Measurements from ENCODE around the gene ZC3H14.

Gene ZC3H14

GRCh38 chr14:88556581-88556980 is 6.3 kb upstream of the ZC3H14 start:
- Histone ChIP-seq H3K9ac (ENCODE audit: low read length) (no peak overlapping the region), H3K27me3 (ENCODE audit: control insufficient read depth, insufficient read depth, low read length) (no peaks in the 10 kb centered on the region), H3K36me3 (ENCODE audit: control insufficient read depth, insufficient read depth, low read length) (no peaks in the 10 kb centered on the region), H3K27ac (ENCODE audit: low read depth, low read length) (no peak overlapping the region), H3K4me1 (ENCODE audit: control insufficient read depth, insufficient read depth, low read length) (peaks cover 3% of the 10 kb centered on the region), H3K4me3 (ENCODE audit: low read length) (no peak overlapping the region)

GRCh38 chr14:88559852-88560251 is 3.0 kb upstream of the ZC3H14 start:
- Histone ChIP-seq H3K27me3 (ENCODE audit: control insufficient read depth, insufficient read depth, low read length) (no peaks in the 10 kb centered on the region), H3K4me1 (ENCODE audit: control insufficient read depth, insufficient read depth, low read length) (peaks cover 9% of the 10 kb centered on the region), H3K4me3 (ENCODE audit: low read length) (no peak overlapping the region), H3K9ac (ENCODE audit: low read length) (no peak overlapping the region), H3K27ac (ENCODE audit: low read depth, low read length) (no peak overlapping the region), H3K36me3 (ENCODE audit: control insufficient read depth, insufficient read depth, low read length) (no peaks in the 10 kb centered on the region)

DNA sequence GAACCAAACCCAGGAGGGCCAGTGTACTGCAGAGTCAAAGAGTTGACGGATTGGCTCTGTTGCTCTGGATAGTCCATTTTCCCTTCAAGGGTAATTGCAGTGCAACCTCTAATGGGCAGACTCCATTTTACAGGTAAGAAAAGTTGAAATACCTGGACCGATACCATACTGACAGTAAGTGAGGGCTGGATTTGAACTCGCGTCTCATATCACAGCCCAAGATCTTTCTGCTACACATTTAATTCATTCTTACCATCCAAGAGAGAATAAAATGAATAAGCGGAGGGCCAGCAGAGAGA is 356 bp upstream of the ZC3H14 start:
- Histone ChIP-seq H3K27ac (ENCODE audit: low read depth, low read length) (peak overlapping the region; percentile 95), H3K27me3 (ENCODE audit: control insufficient read depth, insufficient read depth, low read length) (no peaks in the 10 kb centered on the region), H3K36me3 (ENCODE audit: control insufficient read depth, insufficient read depth, low read length) (no peaks in the 10 kb centered on the region), H3K4me3 (ENCODE audit: low read length) (peak overlapping the region; percentile 87), H3K4me1 (ENCODE audit: control insufficient read depth, insufficient read depth, low read length) (peaks cover 6% of the 10 kb centered on the region), H3K9ac (ENCODE audit: low read length) (peak overlapping the region; percentile 22)

- Histone ChIP-seq H3K36me3 (ENCODE audit: control insufficient read depth, insufficient read depth, low read length) (peaks cover 3% of the 10 kb centered on the region), H3K27ac (ENCODE audit: low read depth, low read length) (peak overlapping the region; percentile 95), H3K4me3 (ENCODE audit: low read length) (peak overlapping the region; percentile 87), H3K9ac (ENCODE audit: low read length) (no peak overlapping the region), H3K4me1 (ENCODE audit: control insufficient read depth, insufficient read depth, low read length) (peaks cover 6% of the 10 kb centered on the region), H3K27me3 (ENCODE audit: control insufficient read depth, insufficient read depth, low read length) (no peaks in the 10 kb centered on the region)
These were observed 1.0 kb downstream of the ZC3H14 start for GRCh38 chr14:88563845-88564244.

GRCh38 chr14:88565427-88565826 is 2.6 kb downstream of the ZC3H14 start:
- Histone ChIP-seq H3K9ac (ENCODE audit: low read length) (no peak overlapping the region), H3K27ac (ENCODE audit: low read depth, low read length) (no peak overlapping the region), H3K27me3 (ENCODE audit: control insufficient read depth, insufficient read depth, low read length) (no peaks in the 10 kb centered on the region), H3K36me3 (ENCODE audit: control insufficient read depth, insufficient read depth, low read length) (peaks cover 7% of the 10 kb centered on the region), H3K4me3 (ENCODE audit: low read length) (no peak overlapping the region), H3K4me1 (ENCODE audit: control insufficient read depth, insufficient read depth, low read length) (peaks cover 6% of the 10 kb centered on the region)

- H3K27me3 ChIP-seq (ENCODE audit: control insufficient read depth, insufficient read depth, low read length) = no peaks in the 10 kb centered on the region
- no peak overlapping the region for H3K27ac ChIP-seq (ENCODE audit: low read depth, low read length)
- peaks cover 2% of the 10 kb centered on the region for H3K4me1 ChIP-seq (ENCODE audit: control insufficient read depth, insufficient read depth, low read length)
- no peak overlapping the region for H3K9ac ChIP-seq (ENCODE audit: low read length)
- H3K36me3 ChIP-seq (ENCODE audit: control insufficient read depth, insufficient read depth, low read length) = peaks cover 17% of the 10 kb centered on the region
- H3K4me3 ChIP-seq (ENCODE audit: low read length) = no peak overlapping the region
These were observed 5.4 kb downstream of the ZC3H14 start for GRCh38 chr14:88568196-88568595.

- peaks cover 32% of the 10 kb centered on the region for H3K36me3 ChIP-seq (ENCODE audit: control insufficient read depth, insufficient read depth, low read length)
- no peak overlapping the region for H3K27ac ChIP-seq (ENCODE audit: low read depth, low read length)
- no peaks in the 10 kb centered on the region for H3K4me1 ChIP-seq (ENCODE audit: control insufficient read depth, insufficient read depth, low read length)
- no peak overlapping the region for H3K4me3 ChIP-seq (ENCODE audit: low read length)
- no peak overlapping the region for H3K9ac ChIP-seq (ENCODE audit: low read length)
- H3K27me3 ChIP-seq (ENCODE audit: control insufficient read depth, insufficient read depth, low read length) = no peaks in the 10 kb centered on the region
These were observed 9.3 kb downstream of the ZC3H14 start for GRCh38 chr14:88572117-88572516.

- H3K4me3 ChIP-seq (ENCODE audit: low read length) = no peak overlapping the region
- H3K4me1 ChIP-seq (ENCODE audit: control insufficient read depth, insufficient read depth, low read length) = no peaks in the 10 kb centered on the region
- H3K27me3 ChIP-seq (ENCODE audit: control insufficient read depth, insufficient read depth, low read length) = no peaks in the 10 kb centered on the region
- no peak overlapping the region for H3K9ac ChIP-seq (ENCODE audit: low read length)
- peaks cover 35% of the 10 kb centered on the region for H3K36me3 ChIP-seq (ENCODE audit: control insufficient read depth, insufficient read depth, low read length)
- no peak overlapping the region for H3K27ac ChIP-seq (ENCODE audit: low read depth, low read length)
These were observed 13.4 kb downstream of the ZC3H14 start for GRCh38 chr14:88576222-88576621.

- Histone ChIP-seq H3K27me3 (ENCODE audit: control insufficient read depth, insufficient read depth, low read length) (no peaks in the 10 kb centered on the region), H3K9ac (ENCODE audit: low read length) (no peak overlapping the region), H3K36me3 (ENCODE audit: control insufficient read depth, insufficient read depth, low read length) (peaks cover 10% of the 10 kb centered on the region), H3K27ac (ENCODE audit: low read depth, low read length) (no peak overlapping the region), H3K4me3 (ENCODE audit: low read length) (no peak overlapping the region), H3K4me1 (ENCODE audit: control insufficient read depth, insufficient read depth, low read length) (no peaks in the 10 kb centered on the region)
These were observed 21.6 kb downstream of the ZC3H14 start for GRCh38 chr14:88584451-88584850.

DNA sequence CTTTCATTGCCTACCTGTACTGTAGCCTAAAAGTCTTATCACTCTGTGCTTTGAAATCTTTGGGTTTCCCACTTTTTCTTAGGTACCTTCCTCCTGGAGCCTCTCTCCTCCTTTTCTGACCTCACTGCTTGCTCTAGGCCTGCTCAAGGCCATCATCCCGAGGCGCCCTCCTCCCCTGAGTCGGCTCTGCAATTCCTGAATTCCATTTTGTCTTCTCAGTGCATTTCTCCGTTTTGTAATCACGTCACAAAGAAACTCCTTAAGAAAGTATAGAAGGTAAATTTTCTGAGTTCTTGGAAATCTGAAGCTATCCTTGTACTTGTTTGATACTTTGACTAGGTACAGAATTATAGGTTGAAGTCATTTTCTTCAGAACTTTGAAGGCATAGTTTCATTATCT is 25.2 kb downstream of the ZC3H14 start:
- Histone ChIP-seq H3K27me3 (ENCODE audit: control insufficient read depth, insufficient read depth, low read length) (no peaks in the 10 kb centered on the region), H3K36me3 (ENCODE audit: control insufficient read depth, insufficient read depth, low read length) (peaks cover 9% of the 10 kb centered on the region), H3K27ac (ENCODE audit: low read depth, low read length) (no peak overlapping the region), H3K9ac (ENCODE audit: low read length) (no peak overlapping the region), H3K4me3 (ENCODE audit: low read length) (no peak overlapping the region), H3K4me1 (ENCODE audit: control insufficient read depth, insufficient read depth, low read length) (no peaks in the 10 kb centered on the region)

DNA sequence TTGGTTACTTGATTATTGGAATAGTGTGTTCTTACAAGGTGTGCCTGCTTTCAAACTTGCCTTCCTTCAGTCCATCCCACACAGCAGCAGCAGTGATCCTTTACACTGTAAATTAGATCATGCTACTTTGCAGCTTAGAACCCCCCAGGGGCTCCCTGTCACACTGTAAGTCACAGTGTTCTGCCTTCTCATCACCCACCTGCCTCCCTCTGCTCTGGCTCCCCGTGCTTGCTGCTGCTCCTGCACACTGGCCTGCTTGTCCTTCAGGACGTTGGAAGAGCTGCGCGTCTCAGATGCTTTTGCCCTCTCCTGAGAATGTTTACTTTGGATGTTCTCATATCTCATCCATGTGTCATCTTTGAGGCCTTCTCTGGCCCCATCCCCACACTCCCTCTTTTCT is 27.3 kb downstream of the ZC3H14 start:
- H3K4me1 ChIP-seq (ENCODE audit: control insufficient read depth, insufficient read depth, low read length) = no peaks in the 10 kb centered on the region
- H3K27me3 ChIP-seq (ENCODE audit: control insufficient read depth, insufficient read depth, low read length) = no peaks in the 10 kb centered on the region
- H3K9ac ChIP-seq (ENCODE audit: low read length) = no peak overlapping the region
- peaks cover 9% of the 10 kb centered on the region for H3K36me3 ChIP-seq (ENCODE audit: control insufficient read depth, insufficient read depth, low read length)
- no peak overlapping the region for H3K27ac ChIP-seq (ENCODE audit: low read depth, low read length)
- H3K4me3 ChIP-seq (ENCODE audit: low read length) = no peak overlapping the region

GRCh38 chr14:88592031-88592430 is 29.2 kb downstream of the ZC3H14 start:
- Histone ChIP-seq H3K4me3 (ENCODE audit: low read length) (no peak overlapping the region), H3K4me1 (ENCODE audit: control insufficient read depth, insufficient read depth, low read length) (no peaks in the 10 kb centered on the region), H3K27ac (ENCODE audit: low read depth, low read length) (no peak overlapping the region), H3K27me3 (ENCODE audit: control insufficient read depth, insufficient read depth, low read length) (no peaks in the 10 kb centered on the region), H3K36me3 (ENCODE audit: control insufficient read depth, insufficient read depth, low read length) (peaks cover 8% of the 10 kb centered on the region), H3K9ac (ENCODE audit: low read length) (no peak overlapping the region)

DNA sequence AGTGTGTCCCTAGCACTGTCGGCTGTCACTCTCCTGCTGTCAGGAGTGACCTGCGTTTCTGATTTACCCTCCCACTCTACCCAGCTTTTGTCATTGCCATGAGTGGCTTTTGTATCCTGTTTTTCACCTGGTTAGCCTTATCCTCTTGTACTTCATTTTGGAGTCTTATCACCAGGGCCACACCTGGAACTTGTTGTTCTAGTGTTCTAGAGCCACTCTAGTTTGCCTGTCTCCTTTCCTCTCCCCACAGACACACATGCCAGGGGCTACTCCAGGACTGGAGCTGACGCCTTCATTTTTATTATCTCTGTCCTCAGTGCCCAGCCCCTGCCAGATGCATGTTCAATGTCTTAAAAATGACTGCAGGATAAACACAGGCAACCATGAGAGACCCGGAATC is 34.2 kb downstream of the ZC3H14 start:
- Histone ChIP-seq H3K36me3 (ENCODE audit: control insufficient read depth, insufficient read depth, low read length) (peaks cover 22% of the 10 kb centered on the region), H3K27ac (ENCODE audit: low read depth, low read length) (no peak overlapping the region), H3K9ac (ENCODE audit: low read length) (no peak overlapping the region), H3K4me1 (ENCODE audit: control insufficient read depth, insufficient read depth, low read length) (no peaks in the 10 kb centered on the region), H3K4me3 (ENCODE audit: low read length) (no peak overlapping the region), H3K27me3 (ENCODE audit: control insufficient read depth, insufficient read depth, low read length) (no peaks in the 10 kb centered on the region)

GRCh38 chr14:88597601-88598000 is 34.8 kb downstream of the ZC3H14 start:
- Histone ChIP-seq H3K4me1 (ENCODE audit: control insufficient read depth, insufficient read depth, low read length) (no peaks in the 10 kb centered on the region), H3K36me3 (ENCODE audit: control insufficient read depth, insufficient read depth, low read length) (peaks cover 25% of the 10 kb centered on the region), H3K9ac (ENCODE audit: low read length) (no peak overlapping the region), H3K27me3 (ENCODE audit: control insufficient read depth, insufficient read depth, low read length) (no peaks in the 10 kb centered on the region), H3K4me3 (ENCODE audit: low read length) (no peak overlapping the region), H3K27ac (ENCODE audit: low read depth, low read length) (no peak overlapping the region)

Data from rectal smooth muscle tissue (tissue), 1 donor.